NT2/D1 (cell line): Measurements from ENCODE around the gene RO60.

ENCODE experiments used
- DNase-seq: peaks from one replicate; pipeline ENCODE4 v3.0.0-alpha.2; 2011; ENCODE audit warnings: low read depth, low spot score
- H3K27me3 ChIP-seq: 2 replicates; pipeline ENCODE4 v1.6.0; 2011; ENCODE audit warnings: mild to moderate bottlenecking; ENCODE audit not compliant: insufficient read length, insufficient read depth
- H3K36me3 ChIP-seq: 2 replicates; pipeline ENCODE4 v1.6.1; 2011; ENCODE audit warnings: mild to moderate bottlenecking, low read length, mixed read lengths; ENCODE audit not compliant: insufficient read depth, insufficient read length
- H3K4me1 ChIP-seq: 2 replicates; pipeline ENCODE4 v1.5.1; 2011; ENCODE audit not compliant: insufficient read depth, insufficient read length
- H3K4me3 ChIP-seq: 2 replicates; pipeline ENCODE4 v1.5.1; 2011; ENCODE audit warnings: low read depth; ENCODE audit not compliant: insufficient read length
- H3K9ac ChIP-seq: 2 replicates; pipeline ENCODE4 v1.6.0; 2011; ENCODE audit warnings: low read depth; ENCODE audit not compliant: insufficient read length
- H3K9me3 ChIP-seq: 2 replicates; pipeline ENCODE4 v1.5.1; 2011; ENCODE audit warnings: mild to moderate bottlenecking, low read length; ENCODE audit not compliant: insufficient read depth
- SUZ12 ChIP-seq: IDR thresholded peaks from 2 replicates; pipeline ENCODE4 v1.6.1; 2011; ENCODE audit not compliant: insufficient read length, insufficient read depth; ENCODE audit errors: extremely low read depth
- YY1 ChIP-seq: IDR thresholded peaks from 2 replicates; pipeline ENCODE4 v1.6.1; 2011; ENCODE audit not compliant: insufficient read length, insufficient read depth
- ZNF274 ChIP-seq: IDR thresholded peaks from 2 replicates; pipeline ENCODE4 v1.6.1; 2011; ENCODE audit warnings: mild to moderate bottlenecking, low read depth, low read length

RO60 gene

DNA sequence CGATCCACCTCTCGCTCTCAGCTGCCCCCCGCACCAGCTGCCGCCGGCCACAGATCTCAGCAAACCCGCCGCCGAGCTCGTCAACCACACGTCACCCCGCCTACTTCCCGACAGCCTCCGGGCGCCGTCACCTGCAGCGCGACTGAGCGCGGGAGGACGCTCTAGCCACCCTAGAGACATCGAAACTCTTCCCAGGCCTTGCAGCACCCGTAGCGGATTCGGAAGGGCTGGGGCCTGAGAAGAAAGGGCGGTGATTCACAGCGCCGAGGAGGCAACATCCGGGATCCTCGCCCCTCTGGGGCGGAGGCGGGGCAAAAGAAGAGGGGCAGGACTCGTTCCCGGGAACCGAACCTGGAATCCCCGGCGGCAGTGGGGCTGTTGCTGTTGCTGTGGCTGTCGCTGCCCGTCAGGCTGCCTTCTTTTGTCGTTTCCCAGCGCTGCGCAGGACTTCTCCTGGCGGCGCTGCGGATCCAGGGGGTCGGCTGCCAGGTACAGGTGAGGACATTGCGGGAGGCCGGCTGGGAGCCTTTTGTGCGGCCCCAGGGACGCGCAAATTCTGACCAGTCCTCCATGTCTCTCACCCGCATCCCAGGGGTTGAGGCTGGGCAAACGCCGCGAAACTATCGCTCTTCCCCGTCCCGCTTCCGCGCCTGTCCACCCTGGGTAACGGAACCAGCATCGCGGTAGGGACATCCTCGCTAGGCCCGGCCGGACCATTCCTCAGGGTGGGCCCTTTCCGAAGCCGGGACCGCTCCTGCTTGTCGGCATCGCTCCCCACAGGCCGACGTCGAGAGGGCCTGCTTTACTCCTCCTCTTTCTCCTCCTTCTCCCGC, at the start of gene RO60, which contains the start of gene UCHL5:
Gene RO60, plus strand, starts transcription at position 331 of the 833 bp plus-strand sequence. CDS start 9,443 bp downstream, outside the sequence.
Gene UCHL5, minus strand, starts transcription at position 79 of the 833 bp plus-strand sequence. CDS start 100 bp downstream, outside the sequence.
- no peaks in the 10 kb centered on the region for H3K4me1 ChIP-seq
- H3K9ac ChIP-seq, result peak within 1 kb of the TSS; percentile 99
- TF ChIP-seq YY1 (peak; percentile 48), ZNF274 (no peak)
- DNase-seq, result peak; percentile 99
- H3K9me3 ChIP-seq, result no peaks in the 10 kb centered on the region
- H3K36me3 ChIP-seq, result peaks cover 27% of the 10 kb centered on the region
- peak within 1 kb of the TSS; percentile 97 for H3K4me3 ChIP-seq
- no peaks in the 10 kb centered on the region for H3K27me3 ChIP-seq

DNA sequence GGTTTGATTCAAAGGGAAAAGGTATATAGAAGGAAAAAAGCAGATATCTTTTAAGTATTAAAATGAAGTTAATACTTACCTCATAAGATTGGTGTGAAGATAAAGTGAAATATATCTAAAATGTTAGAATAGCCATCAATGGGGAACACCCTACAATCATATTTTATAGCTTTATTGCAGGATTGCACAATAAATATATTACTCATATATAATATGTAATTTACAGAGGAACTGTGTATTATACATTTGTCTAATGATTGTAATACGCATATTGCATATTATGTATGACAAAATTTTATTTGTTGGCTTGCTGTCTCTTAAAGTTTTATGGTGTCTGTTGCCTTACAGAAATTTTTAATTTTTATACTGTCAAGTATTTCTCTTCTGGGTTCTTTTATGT, 48.0 kb upstream of the RO60 start:
- Histone ChIP-seq H3K4me1 (no peaks in the 10 kb centered on the region), H3K4me3 (no peak overlapping the region), H3K9me3 (no peaks in the 10 kb centered on the region), H3K27me3 (no peaks in the 10 kb centered on the region), H3K9ac (no peak overlapping the region), H3K36me3 (peaks cover 9% of the 10 kb centered on the region)
- no peak for DNase-seq
- no peak for TF ChIP-seq YY1
- TF ChIP-seq SUZ12, result no peak
- no peak for TF ChIP-seq ZNF274

DNA sequence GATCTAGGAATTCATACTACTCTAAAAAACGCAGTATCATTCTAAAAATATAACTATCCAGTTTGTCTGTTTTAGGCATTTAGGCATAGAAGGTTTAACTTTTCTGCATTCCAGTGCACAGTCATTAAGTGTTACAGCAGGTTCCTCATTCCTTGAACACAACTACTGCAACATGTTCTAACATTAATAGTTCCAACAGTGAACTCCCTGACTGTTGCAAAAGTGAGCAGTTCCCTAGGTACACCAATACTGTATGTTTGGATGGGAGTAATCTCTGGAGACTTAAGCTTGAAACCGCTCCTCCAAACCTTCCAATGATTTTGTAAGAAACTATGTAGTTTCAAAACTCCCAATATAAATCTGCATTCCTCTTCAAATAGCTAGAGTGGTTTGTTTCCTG, 46.4 kb upstream of the RO60 start:
- Histone ChIP-seq H3K9me3 (no peaks in the 10 kb centered on the region), H3K4me3 (no peak overlapping the region), H3K4me1 (no peaks in the 10 kb centered on the region), H3K27me3 (no peaks in the 10 kb centered on the region), H3K36me3 (peaks cover 15% of the 10 kb centered on the region), H3K9ac (no peak overlapping the region)
- DNase-seq, result no peak
- TF ChIP-seq SUZ12, result no peak
- no peak for TF ChIP-seq ZNF274
- TF ChIP-seq YY1, result no peak

DNA sequence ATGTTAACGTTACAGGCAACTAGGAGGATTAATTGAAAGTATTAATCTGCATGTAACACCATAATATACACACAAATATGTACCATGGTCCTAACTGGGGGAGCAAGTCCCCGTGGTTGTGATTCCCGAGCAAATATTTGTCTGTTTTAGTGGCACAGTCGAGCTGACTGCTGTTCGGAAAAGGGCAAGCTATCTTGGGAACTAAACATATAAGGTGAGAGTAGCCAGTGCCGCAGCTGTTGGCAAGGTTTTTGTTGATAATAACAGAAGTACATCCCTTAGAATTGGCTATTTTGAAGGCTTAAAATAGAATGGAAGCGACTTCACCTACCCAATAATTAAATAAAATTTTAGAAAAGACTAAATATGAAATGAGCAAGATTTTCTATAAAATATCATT, 45.7 kb upstream of the RO60 start:
- no peaks in the 10 kb centered on the region for H3K9me3 ChIP-seq
- H3K27me3 ChIP-seq, result no peaks in the 10 kb centered on the region
- no peak overlapping the region for H3K9ac ChIP-seq
- no peaks in the 10 kb centered on the region for H3K4me1 ChIP-seq
- H3K4me3 ChIP-seq, result no peak overlapping the region
- DNase-seq, result no peak
- TF ChIP-seq SUZ12 (no peak), YY1 (no peak), ZNF274 (no peak)
- H3K36me3 ChIP-seq, result peaks cover 21% of the 10 kb centered on the region

DNA sequence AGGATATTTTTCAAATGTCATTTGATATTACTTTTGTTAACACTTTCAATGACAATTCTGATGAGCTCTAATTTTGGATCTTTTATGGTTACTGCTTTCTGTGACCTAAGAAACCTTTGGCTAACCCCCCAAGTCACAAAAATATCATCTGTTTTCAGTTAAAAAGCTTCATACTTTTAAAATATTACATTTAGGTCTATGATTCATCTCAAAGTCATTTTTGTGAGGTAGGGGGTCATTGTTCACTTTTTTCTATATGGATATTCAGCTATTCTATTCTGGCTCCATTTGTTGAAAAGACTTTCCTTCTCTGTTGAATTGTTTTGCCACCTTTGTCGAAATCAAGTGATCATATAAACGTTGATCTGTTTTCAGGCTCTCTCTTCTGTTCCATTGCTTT, 45.0 kb upstream of the RO60 start:
- Histone ChIP-seq H3K4me1 (no peaks in the 10 kb centered on the region), H3K36me3 (peaks cover 21% of the 10 kb centered on the region), H3K27me3 (no peaks in the 10 kb centered on the region), H3K9ac (no peak overlapping the region), H3K4me3 (no peak overlapping the region), H3K9me3 (no peaks in the 10 kb centered on the region)
- TF ChIP-seq YY1 (no peak), ZNF274 (no peak), SUZ12 (no peak)
- no peak for DNase-seq

DNA sequence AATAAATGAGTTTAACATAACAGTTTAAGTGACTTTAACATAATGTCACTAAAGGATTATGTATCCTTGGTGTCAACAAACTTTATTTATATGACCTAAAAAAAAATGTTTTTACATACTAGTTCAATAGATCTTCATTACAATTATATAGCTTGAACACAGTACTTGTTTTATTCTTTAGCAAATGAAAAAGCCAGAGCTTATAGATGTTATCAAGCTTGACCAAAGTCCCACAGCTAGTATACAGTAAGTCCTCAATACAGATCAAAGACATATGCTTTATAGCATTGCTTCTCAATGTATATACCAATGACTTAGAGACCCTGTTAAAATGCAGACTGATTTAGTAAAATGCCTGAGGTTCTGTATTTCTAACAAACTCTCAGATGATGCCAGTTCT, 42.6 kb upstream of the RO60 start:
- TF ChIP-seq YY1 (no peak), ZNF274 (no peak), SUZ12 (no peak)
- H3K4me3 ChIP-seq, result no peak overlapping the region
- H3K4me1 ChIP-seq, result no peaks in the 10 kb centered on the region
- no peak overlapping the region for H3K9ac ChIP-seq
- no peaks in the 10 kb centered on the region for H3K9me3 ChIP-seq
- H3K27me3 ChIP-seq, result no peaks in the 10 kb centered on the region
- peaks cover 32% of the 10 kb centered on the region for H3K36me3 ChIP-seq
- DNase-seq, result no peak

DNA sequence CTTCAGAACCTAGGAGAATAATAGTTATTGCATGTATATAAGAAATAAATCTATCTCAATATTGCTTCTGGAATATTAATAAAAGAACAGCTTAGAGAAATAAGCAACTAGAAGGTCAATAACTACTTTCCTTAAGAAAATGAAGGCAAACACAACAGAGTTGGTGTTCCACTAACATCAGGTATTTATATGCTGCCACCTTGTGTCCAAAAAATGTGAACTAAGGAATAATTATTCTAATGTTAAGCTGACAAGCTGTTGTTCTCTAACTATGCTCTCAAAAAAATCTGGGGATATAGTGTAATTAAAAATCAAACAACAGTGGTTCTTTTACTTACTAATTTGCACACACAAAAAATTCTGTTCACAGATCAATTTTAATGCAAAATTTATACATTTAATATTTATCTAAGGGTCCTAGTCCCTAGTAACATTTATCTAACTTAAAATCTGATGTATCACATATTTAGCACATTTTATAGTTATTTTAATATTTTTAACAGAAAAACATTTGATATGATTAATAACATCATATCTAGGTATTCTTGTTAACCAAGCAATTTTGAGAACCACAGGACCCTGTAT, 39.9 kb upstream of the RO60 start:
- Histone ChIP-seq H3K4me3 (no peak overlapping the region), H3K36me3 (peaks cover 50% of the 10 kb centered on the region), H3K9me3 (no peaks in the 10 kb centered on the region), H3K27me3 (no peaks in the 10 kb centered on the region), H3K9ac (no peak overlapping the region), H3K4me1 (no peaks in the 10 kb centered on the region)
- peak; percentile 15 for DNase-seq
- TF ChIP-seq SUZ12 (no peak), ZNF274 (no peak), YY1 (no peak)
